A172 (cell line): ENCODE results near the gene SEPTIN5. TPM values are rescaled to one million over a fixed set of nuclear protein-coding genes. Genes with fewer than 3 reads are reported as not detected.

Experiments used
- DNase-seq: peaks from one replicate; pipeline ENCODE4 v3.0.0-alpha.2; 2015; ENCODE audit warnings: low spot score
- total RNA-seq: library from RNA; depleted of rRNA; stranded (reverse); fragments of >200 nt; shearing (Covaris generic); gene quantifications from 2 replicates; pipeline ENCODE4 v1.2.3, GENCODE V29; 2014

Gene SEPTIN5
- total RNA-seq, 1 experiment from 2014 or later: 40.3 TPM

GRCh38 chr22:19733755-19734154, 19.5 kb downstream of the SEPTIN5 start:
- DNase-seq: no peak

- DNase-seq: no peak
Observed at GRCh38 chr22:19734163-19734562, 19.9 kb downstream of the SEPTIN5 start.

DNA sequence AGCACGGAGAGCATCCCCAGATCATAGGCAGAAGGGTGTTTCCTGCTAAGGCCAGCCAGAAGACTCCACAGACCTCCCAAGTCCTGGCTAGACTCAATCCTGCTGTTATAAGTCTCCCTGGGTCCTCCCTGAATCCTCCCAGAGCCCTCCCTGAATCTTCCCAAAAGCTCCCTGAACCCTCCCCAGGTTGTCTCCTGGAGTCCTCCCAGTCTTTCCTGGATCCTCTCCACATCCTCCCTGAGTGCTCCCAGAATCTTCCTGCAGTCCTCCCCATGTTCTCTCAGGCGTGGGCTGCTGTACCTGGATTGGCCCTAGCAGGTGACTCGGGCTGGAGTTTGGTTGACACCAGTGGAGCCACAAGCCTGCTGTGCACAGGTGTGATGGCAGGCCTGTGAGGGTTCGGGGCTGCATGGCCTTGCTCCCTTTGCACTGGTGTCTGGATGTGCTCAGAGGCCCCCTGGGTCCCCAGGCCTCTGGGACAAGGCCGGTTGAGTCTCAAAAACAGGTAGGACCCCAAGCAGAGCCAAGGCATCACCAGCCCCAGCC, 20.6 kb downstream of the SEPTIN5 start:
- no peak for DNase-seq

DNA sequence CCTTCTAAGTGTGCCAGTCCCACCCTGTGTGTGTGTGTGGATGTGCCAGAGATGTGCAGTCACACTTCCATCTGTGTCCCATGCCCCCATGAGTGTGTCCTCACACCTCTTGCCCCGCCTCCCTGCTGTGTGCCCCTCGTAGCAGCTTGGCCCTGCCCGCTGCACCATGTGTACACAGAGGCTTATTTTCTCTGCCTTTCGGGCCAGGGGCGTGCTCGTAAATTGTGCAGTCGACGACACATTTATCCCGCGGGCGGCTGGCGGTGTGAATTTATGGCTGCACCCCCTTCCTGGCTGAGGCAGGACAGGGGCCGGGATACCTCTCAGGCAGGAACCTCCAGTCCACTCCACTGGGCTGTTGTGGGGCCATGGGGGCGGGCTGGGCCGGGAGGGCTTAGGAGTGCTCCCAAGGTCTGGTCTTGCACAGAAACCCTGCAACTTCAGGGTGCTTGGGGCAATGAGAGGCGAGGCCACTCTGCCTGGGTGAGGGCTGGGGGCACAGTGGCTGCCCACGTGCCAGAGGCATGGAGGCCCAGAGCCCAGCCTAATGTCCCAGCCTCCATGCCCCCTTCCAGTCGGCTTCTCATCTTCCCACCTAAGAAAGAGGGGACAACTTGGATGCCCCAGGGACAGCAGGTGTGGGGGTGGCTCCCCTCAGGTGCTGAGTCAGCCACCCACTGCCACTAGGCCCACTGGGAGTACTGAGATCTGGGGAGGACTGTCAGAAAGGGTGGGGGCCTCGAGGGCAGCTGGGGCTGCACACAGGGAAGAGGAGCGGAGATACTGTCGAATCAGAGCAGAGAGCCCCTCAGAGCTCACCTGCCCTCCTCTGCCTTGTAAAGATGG, 21.6 kb downstream of the SEPTIN5 start:
- no peak for DNase-seq

- DNase-seq: no peak
Observed at GRCh38 chr22:19737846-19738663, 23.8 kb downstream of the SEPTIN5 start.

- DNase-seq: no peak
Observed at GRCh38 chr22:19738664-19739447, 24.6 kb downstream of the SEPTIN5 start.

DNA sequence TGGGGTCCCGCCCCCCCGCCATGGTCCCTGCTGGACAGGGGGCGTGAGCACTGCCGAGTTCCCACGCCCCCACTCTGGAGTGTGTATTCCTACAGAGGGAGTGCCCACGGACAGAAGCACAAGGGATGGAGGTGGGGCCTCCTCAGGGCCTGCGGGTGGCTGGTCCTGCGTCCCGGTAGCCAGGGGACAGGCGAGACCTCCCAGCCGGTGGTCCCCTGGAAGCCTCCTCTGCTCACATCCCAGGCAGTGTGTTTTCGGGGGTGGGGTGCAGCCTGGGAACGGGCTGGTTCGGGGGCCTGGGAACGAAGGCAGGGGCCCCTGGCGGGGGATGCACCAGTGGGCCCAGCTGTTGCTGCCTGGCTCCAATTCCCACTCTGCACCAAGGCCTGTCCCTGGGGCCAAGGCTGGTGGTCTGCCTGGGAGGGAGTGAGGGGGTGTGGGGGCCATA, 25.2 kb downstream of the SEPTIN5 start:
- no peak for DNase-seq

GRCh38 chr22:19739911-19740449, 25.7 kb downstream of the SEPTIN5 start:
- DNase-seq: no peak

DNA sequence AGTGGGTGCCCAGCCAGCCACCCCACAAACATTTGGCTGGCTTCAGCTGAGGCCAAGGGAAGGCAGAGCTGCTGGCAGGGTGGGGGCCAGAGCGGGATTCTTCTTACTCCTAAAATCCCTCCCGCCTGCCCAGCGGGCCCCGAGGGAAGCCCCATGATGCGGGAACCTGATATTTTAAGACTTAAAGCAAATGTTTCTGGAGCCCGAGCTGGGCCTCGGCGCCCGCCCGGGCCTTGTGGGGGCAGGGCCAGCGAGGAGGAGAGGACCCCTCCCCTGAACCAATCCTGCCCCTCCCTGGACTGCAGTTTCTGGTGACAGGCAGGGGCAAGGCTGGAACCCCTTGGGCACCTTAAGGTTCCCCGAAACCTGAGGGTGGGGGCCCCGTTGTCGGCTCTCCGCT, 26.3 kb downstream of the SEPTIN5 start:
- DNase-seq: no peak

- DNase-seq: no peak
Observed at GRCh38 chr22:19741053-19741452, 26.8 kb downstream of the SEPTIN5 start.

DNA sequence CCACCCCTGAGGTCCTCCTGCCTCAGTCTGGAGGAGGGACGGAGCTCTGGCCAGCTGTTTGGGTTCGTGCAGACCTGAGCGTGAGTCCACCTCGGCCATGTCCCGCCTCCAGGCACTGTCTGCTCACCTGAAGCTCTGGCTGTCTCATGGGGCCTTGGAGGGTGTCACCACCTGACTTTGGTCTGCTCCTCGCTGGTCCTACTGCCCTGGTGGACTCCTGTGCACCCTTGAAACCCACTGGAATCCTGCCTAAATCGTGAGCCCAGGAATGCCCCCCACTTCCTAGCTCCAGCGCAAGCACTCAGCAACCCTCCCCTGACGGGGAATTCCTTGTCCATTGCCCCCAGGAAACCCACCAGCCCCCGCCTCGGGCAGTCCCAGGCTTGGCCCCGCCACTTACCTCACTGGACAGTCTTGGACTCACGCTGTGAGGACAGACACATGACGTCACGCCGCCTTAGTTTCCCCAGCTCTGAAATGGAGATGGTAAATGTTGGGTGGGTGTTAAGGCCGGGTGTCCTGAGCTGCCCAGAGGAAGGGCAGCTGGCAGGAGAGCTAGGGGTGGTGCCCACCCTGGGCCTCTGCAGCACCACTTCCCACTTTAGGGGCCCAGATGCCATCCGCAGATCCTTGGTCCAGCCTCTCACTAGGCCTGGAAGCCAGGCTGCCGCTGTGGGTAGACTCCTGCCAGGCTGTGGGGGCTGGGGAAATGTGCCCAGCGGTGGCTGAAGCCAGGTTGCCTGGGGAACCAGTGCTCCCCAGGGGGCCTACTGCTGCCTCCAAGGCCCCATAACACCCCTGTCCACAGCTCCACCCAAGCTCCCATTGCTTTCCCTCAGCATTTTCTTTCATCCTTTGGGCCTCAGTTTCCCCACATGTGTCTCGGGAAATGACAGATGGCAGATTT, 28.1 kb downstream of the SEPTIN5 start:
- no peak for DNase-seq

GRCh38 chr22:19743081-19743480, 28.8 kb downstream of the SEPTIN5 start:
- DNase-seq: no peak

DNA sequence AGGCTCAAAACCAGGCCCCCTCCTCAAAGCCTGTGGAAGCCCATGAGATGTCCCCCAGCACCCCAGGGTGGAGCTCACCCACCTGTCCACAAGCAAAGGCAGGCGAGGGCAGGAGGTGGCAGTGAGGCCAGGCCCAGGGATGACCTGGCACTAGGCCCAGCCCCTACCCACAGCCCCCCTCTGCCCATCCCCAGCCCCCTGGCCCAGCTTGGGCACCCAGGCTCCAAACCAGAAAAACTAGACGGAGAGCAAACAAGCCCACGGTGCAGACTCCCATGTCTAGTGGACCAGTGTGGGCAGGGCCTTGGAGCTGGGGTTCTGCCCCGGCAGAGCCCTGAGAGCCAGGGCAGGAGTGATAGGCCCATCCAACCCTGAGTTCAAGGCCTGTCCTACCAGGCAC, 29.3 kb downstream of the SEPTIN5 start:
- no peak for DNase-seq

GRCh38 chr22:19744350-19745006, 30.2 kb downstream of the SEPTIN5 start:
- DNase-seq: no peak

- DNase-seq: peak; percentile 42
Observed at GRCh38 chr22:19745155-19746101, 31.1 kb downstream of the SEPTIN5 start.

DNA sequence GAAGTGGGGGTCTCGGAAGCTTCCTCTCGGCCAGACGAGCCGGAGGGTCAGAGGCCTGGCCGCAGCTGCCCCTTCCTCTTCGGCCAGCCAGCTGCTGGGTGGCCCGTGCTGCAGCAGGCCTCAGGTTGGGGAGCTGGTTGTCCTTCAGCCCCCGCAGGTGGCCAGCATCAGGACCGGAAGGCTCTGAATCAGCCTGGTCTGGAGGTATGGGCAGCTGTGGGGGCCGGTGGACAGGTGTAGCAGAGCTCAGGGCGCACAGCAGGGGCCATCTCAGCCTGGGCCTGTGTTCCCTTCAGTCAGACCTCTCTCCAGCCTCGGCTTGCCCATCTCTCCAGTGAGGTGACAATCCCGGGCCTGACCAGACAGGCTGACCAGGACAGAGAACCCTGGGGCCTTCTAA, 32.4 kb downstream of the SEPTIN5 start:
- no peak for DNase-seq

DNA sequence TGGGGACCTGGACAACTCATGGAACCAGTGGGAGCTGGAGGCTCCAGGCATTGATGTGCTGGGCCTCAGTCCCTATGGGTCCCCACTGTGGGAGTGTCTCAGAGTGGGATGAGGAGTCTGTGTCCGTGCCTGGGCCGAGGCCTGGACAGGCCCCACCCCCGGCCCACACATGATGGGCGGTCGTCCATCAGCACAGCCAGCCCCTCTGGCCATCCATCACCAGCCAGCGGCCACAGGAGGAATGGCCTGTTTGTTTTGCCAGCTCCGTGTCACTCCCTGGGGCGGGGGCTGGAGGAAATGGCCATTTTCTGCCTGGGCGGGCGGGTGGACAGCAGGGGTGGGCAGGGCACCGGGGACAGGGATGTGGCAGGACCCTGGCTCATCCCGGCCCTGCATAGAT, 33.2 kb downstream of the SEPTIN5 start:
- no peak for DNase-seq

- DNase-seq: no peak
Observed at GRCh38 chr22:19748139-19748538, 33.8 kb downstream of the SEPTIN5 start.
